Left ventricle myocardium inferior (tissue), 1 donor: ENCODE results near the gene PCDHGB3. TPM values are rescaled to one million over a fixed set of nuclear protein-coding genes. Genes with fewer than 3 reads are reported as not detected.
A peak's percentile ranks its signal among the peaks of the same experiment; 100 is the strongest.
"Not testable (repeated sequence)": the region's sequence is repeated elsewhere in the genome, so short reads cannot be mapped to it uniquely, and the experiment has no call there.

ENCODE experiments used
- DNase-seq: peaks from one replicate; pipeline ENCODE4 v3.0.0-alpha.2; 2020
- H3K27ac ChIP-seq: fragments of 200-600 bp; replicated peaks from 2 replicates; pipeline ENCODE4 v1.8.0; 2021
- H3K27me3 ChIP-seq: fragments of 200-600 bp; 2 replicates; pipeline ENCODE4 v1.8.0; 2021; ENCODE audit warnings: low read depth
- H3K36me3 ChIP-seq: fragments of 200-600 bp; 2 replicates; pipeline ENCODE4 v1.8.0; 2021
- H3K4me1 ChIP-seq: fragments of 200-600 bp; 2 replicates; pipeline ENCODE4 v1.8.0; 2021
- H3K4me3 ChIP-seq: fragments of 200-600 bp; 2 replicates; pipeline ENCODE4 v1.8.0; 2021; ENCODE audit warnings: mild to moderate bottlenecking, moderate library complexity
- H3K9me3 ChIP-seq: fragments of 200-600 bp; replicated peaks from 2 replicates; pipeline ENCODE4 v1.8.0; 2021
- intact Hi-C: fragments of 100-400 bp; cut with micrococcal nuclease; formaldehyde crosslinking; loops from one replicate; pipeline ENCODE4 v1.11.0; 2022
- total RNA-seq: library from RNA; stranded (reverse); fragmentation: NEBNext Ultra II Directional; extraction: Animal tissue kit (Norgen Biotek cat#: 25700); gene quantifications from one replicate; pipeline ENCODE4 v1.2.1, GENCODE V29; 2021
- TF ChIP-seq, protein P1 (sequence below): fragments of 200-600 bp; IDR thresholded peaks from 2 replicates; pipeline ENCODE4 v1.8.0; 2021; ENCODE audit warnings: antibody characterized with exemption, mild to moderate bottlenecking, borderline replicate concordance
- donor health status: DM: no; HTN: yes; CAD: no; lungs with severe emphysema.

PCDHGB3 gene
- total RNA-seq, 1 donor from 2014 or later: 6.3 TPM

DNA sequence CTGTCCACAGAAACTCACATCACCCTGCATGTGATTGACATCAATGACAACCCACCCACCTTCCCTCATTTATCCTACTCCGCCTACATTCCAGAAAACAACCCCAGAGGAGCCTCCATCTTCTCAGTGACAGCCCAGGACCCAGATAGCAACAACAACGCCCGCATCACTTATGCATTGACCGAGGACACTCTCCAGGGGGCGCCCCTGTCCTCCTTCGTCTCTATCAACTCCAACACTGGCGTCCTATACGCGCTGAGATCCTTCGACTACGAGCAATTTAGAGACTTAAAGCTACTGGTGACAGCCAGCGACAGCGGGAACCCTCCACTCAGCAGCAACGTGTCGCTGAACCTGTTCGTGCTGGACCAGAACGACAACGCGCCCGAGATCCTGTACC lies 24.7 kb upstream of the PCDHGB3 start:
- H3K4me3 ChIP-seq: peak overlapping the region; percentile 65
- peaks cover 99% of the 10 kb centered on the region for H3K9me3 ChIP-seq
- peaks cover 33% of the 10 kb centered on the region for H3K4me1 ChIP-seq
- no peak for DNase-seq
- peak overlapping the region; percentile 17 for H3K27ac ChIP-seq
- H3K27me3 ChIP-seq: no peaks in the 10 kb centered on the region
- TF ChIP-seq, protein P1, sequence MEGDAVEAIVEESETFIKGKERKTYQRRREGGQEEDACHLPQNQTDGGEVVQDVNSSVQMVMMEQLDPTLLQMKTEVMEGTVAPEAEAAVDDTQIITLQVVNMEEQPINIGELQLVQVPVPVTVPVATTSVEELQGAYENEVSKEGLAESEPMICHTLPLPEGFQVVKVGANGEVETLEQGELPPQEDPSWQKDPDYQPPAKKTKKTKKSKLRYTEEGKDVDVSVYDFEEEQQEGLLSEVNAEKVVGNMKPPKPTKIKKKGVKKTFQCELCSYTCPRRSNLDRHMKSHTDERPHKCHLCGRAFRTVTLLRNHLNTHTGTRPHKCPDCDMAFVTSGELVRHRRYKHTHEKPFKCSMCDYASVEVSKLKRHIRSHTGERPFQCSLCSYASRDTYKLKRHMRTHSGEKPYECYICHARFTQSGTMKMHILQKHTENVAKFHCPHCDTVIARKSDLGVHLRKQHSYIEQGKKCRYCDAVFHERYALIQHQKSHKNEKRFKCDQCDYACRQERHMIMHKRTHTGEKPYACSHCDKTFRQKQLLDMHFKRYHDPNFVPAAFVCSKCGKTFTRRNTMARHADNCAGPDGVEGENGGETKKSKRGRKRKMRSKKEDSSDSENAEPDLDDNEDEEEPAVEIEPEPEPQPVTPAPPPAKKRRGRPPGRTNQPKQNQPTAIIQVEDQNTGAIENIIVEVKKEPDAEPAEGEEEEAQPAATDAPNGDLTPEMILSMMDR: peak; percentile 17
- peaks cover 18% of the 10 kb centered on the region for H3K36me3 ChIP-seq
- intact Hi-C loops: no loop called here

DNA sequence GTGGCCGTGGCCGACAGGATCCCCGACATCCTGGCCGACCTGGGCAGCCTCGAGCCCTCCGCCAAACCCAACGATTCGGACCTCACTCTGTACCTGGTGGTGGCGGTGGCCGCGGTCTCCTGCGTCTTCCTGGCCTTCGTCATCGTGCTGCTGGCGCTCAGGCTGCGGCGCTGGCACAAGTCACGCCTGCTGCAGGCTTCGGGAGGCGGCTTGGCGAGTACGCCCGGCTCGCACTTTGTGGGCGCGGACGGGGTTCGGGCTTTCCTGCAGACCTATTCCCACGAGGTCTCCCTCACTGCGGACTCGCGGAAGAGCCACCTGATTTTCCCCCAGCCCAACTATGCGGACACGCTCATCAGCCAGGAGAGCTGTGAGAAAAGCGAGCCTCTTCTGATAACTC lies 24.0 kb upstream of the PCDHGB3 start:
- peaks cover 39% of the 10 kb centered on the region for H3K4me1 ChIP-seq
- H3K27me3 ChIP-seq, intact Hi-C loops, H3K27ac ChIP-seq, DNase-seq: not testable (repeated sequence)
- H3K36me3 ChIP-seq: peaks cover 18% of the 10 kb centered on the region
- H3K9me3 ChIP-seq: peaks cover 99% of the 10 kb centered on the region
- H3K4me3 ChIP-seq: peak overlapping the region; percentile 65

GRCh38 chr5:141349917-141350619 lies 20.0 kb upstream of the PCDHGB3 start, which contains the start of gene PCDHGB1:
PCDHGB1 (plus strand) TSS chr5:141350099; CDS start chr5:141350261, 162 bp downstream.
- no peaks in the 10 kb centered on the region for H3K27me3 ChIP-seq
- H3K27ac ChIP-seq: peak within 1 kb of the TSS; percentile 50
- no peak for DNase-seq
- H3K4me1 ChIP-seq: peaks cover 59% of the 10 kb centered on the region
- H3K4me3 ChIP-seq: peak within 1 kb of the TSS; percentile 54
- TF ChIP-seq, protein P1: peak; percentile 74
- H3K9me3 ChIP-seq: peaks cover 98% of the 10 kb centered on the region
- intact Hi-C loops: no loop called here
- peaks cover 22% of the 10 kb centered on the region for H3K36me3 ChIP-seq

DNA sequence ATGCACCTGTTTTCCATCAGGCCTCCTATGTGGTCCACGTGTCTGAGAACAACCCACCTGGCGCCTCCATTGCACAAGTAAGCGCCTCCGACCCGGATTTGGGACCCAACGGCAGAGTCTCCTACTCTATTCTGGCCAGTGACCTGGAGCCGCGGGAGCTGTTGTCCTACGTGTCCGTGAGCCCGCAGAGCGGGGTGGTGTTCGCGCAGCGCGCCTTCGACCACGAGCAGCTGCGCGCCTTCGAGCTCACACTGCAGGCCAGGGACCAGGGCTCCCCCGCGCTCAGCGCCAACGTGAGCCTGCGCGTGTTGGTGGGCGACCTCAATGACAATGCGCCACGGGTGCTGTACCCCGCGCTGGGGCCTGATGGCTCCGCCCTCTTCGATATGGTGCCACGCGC lies 18.5 kb upstream of the PCDHGB3 start:
- H3K27me3 ChIP-seq: no peaks in the 10 kb centered on the region
- intact Hi-C loops: no loop called here
- no peak overlapping the region for H3K4me3 ChIP-seq
- H3K27ac ChIP-seq: no peak overlapping the region
- peaks cover 61% of the 10 kb centered on the region for H3K4me1 ChIP-seq
- TF ChIP-seq, protein P1: no peak
- DNase-seq: no peak
- H3K9me3 ChIP-seq: peaks cover 98% of the 10 kb centered on the region
- peaks cover 27% of the 10 kb centered on the region for H3K36me3 ChIP-seq

GRCh38 chr5:141354900-141355469 lies 15.1 kb upstream of the PCDHGB3 start, which contains the start of gene PCDHGA4:
PCDHGA4 (plus strand) TSS chr5:141355021; CDS start chr5:141355108, 87 bp downstream.
- Histone ChIP-seq H3K9me3 (peaks cover 98% of the 10 kb centered on the region), H3K27ac (peak within 1 kb of the TSS; percentile 21), H3K27me3 (no peaks in the 10 kb centered on the region)

More at GRCh38 chr5:141354900-141355469, 15.1 kb upstream of the PCDHGB3 start, which contains the start of gene PCDHGA4:
- H3K4me3 ChIP-seq: peak within 1 kb of the TSS; percentile 54
- intact Hi-C loops: no loop called here
- TF ChIP-seq, protein P1: peak; percentile 61
- peaks cover 21% of the 10 kb centered on the region for H3K36me3 ChIP-seq
- no peak for DNase-seq
- peaks cover 58% of the 10 kb centered on the region for H3K4me1 ChIP-seq
